GM12878 (cell line): ENCODE measurements around the gene GINS2. TPM values are rescaled to one million over a fixed set of nuclear protein-coding genes. Genes with fewer than 3 reads are reported as not detected.

Experiments used
- ATAC-seq: fragments of 200-7000 bp; cut with Tn5 transposase; 3 replicates; pipeline ENCODE4 v1.9.1; 2020; ENCODE audit warnings: mild to moderate bottlenecking, moderate library complexity
- BruUV-seq: library from RNA; stranded (reverse); fragments of 400-500 nt; replicated peaks from 2 replicates; lab custom pipeline; 2021; lab: Mats Ljungman, UMichigan
- CTCF ChIA-PET: fragments of 300-600 bp; sonication (Branson Sonifier 250); formaldehyde crosslinking; extraction: SDS; loops from one replicate; lab custom pipeline; 2021; ENCODE audit warnings: inconsistent platforms; lab: Yijun Ruan, JAX
- POLR2A ChIA-PET: fragments of 350-600 bp; formaldehyde crosslinking; extraction: SDS; loops from one replicate; lab custom pipeline; 2021; ENCODE audit warnings: inconsistent platforms; lab: Charles Lee
- RAD21 ChIA-PET: fragments of 300-600 bp; sonication (Branson Sonifier 250); formaldehyde crosslinking; loops from one replicate; lab custom pipeline; 2023; ENCODE audit warnings: antibody characterized with exemption; ENCODE audit not compliant: unreplicated experiment; lab: Charles Lee
- SMC1A ChIA-PET: fragments of 300-600 bp; sonication (Branson Sonifier 250); formaldehyde crosslinking; loops from one replicate; lab custom pipeline; 2023; ENCODE audit not compliant: unreplicated experiment, uncharacterized antibody; lab: Charles Lee
- DNase-seq: peaks from one replicate; pipeline ENCODE4 v3.0.0-alpha.2; 2011; ENCODE audit warnings: low read depth, low spot score
- FAIRE-seq: peaks from 3 replicates; lab custom pipeline; 2011; peaks lifted over from hg19 to GRCh38; lab: Jason Lieb, UNC
- H2AFZ ChIP-seq: 2 replicates; pipeline ENCODE4 v1.6.0; 2011; ENCODE audit warnings: low read depth, low read length, control low read depth; ENCODE audit not compliant: control insufficient read depth
- H3K27ac ChIP-seq: 2 replicates; pipeline ENCODE4 v1.5.1; 2011; ENCODE audit warnings: control low read depth; ENCODE audit not compliant: control insufficient read depth, insufficient read depth
- H3K27me3 ChIP-seq, 2 experiments: replicated peaks in 1 of 2; 2 replicates each; pipeline versions ENCODE4 v1.6.0 to v1.6.1; 2011; ENCODE audit warnings: low read length in 1 of 2; ENCODE audit not compliant: control insufficient read depth in 2 of 2, insufficient read depth in 2 of 2
- H3K36me3 ChIP-seq, 2 experiments: 2 replicates each; pipeline ENCODE4 v1.5.1; 2011; ENCODE audit warnings: low read length in 1 of 2; ENCODE audit not compliant: control insufficient read depth in 2 of 2, insufficient read depth in 2 of 2
- H3K4me1 ChIP-seq: 2 replicates; pipeline ENCODE4 v1.6.1; 2011; ENCODE audit warnings: mild to moderate bottlenecking, low read length, moderate library complexity, mixed read lengths; ENCODE audit not compliant: control insufficient read depth, insufficient read depth
- H3K4me2 ChIP-seq: 2 replicates; pipeline ENCODE4 v1.6.0; 2011; ENCODE audit warnings: control low read depth; ENCODE audit not compliant: control insufficient read depth, insufficient read depth
- H3K4me3 ChIP-seq: fragments of 200-600 bp; sonication (generic); 2 replicates; pipeline ENCODE4 v1.5.1; 2016
- H3K79me2 ChIP-seq: 2 replicates; pipeline ENCODE4 v1.6.0; 2011; ENCODE audit warnings: low read length; ENCODE audit not compliant: control insufficient read depth, insufficient read depth
- H3K9ac ChIP-seq: 2 replicates; pipeline ENCODE4 v1.8.0; 2011; ENCODE audit warnings: low read length, control low read depth, mixed read lengths; ENCODE audit not compliant: control insufficient read depth, insufficient read depth
- H3K9me3 ChIP-seq: replicated peaks from 3 replicates; pipeline ENCODE4 v1.5.1; 2011; ENCODE audit warnings: mild to moderate bottlenecking, low read length; ENCODE audit not compliant: control insufficient read depth, insufficient read depth
- H4K20me1 ChIP-seq: 2 replicates; pipeline ENCODE4 v1.6.0; 2011; ENCODE audit not compliant: control insufficient read depth, insufficient read depth
- BRCA1 ChIP-seq: IDR thresholded peaks from 2 replicates; pipeline ENCODE4 v1.6.1; 2011; ENCODE audit warnings: low read depth, low read length, improper control_type of control experiment
- EP300 ChIP-seq, 2 experiments: fragments of 150-350 bp in 1 of 2; IDR thresholded peaks; 2 replicates each; pipeline ENCODE4 v1.6.1; 2011 to 2012; ENCODE audit warnings: low read depth in 2 of 2, low read length in 2 of 2, borderline replicate concordance in 1 of 2, improper control_type of control experiment in 1 of 2, inconsistent platforms in 1 of 2; ENCODE audit not compliant: control insufficient read depth in 1 of 2
- HDAC2 ChIP-seq: fragments of 200-600 bp; sonication (generic); IDR thresholded peaks from 2 replicates; pipeline ENCODE4 v1.6.1; 2017
- IKZF1 ChIP-seq: fragments of 450-650 bp; conservative IDR thresholded peaks from 2 replicates; pipeline ENCODE4 v1.6.1; 2017; ENCODE audit warnings: antibody characterized with exemption, mild to moderate bottlenecking
- NFIC ChIP-seq: IDR thresholded peaks from 2 replicates; pipeline ENCODE4 v1.6.1; 2012; ENCODE audit warnings: low read depth, mild to moderate bottlenecking, inconsistent platforms, low read length, moderate library complexity
- RELA ChIP-seq: fragments of 450-650 bp; IDR thresholded peaks from 2 replicates; pipeline ENCODE4 v1.8.0; 2014; ENCODE audit warnings: borderline replicate concordance; ENCODE audit not compliant: partially characterized antibody
- STAT1 ChIP-seq: fragments of 450-650 bp; conservative IDR thresholded peaks from 2 replicates; pipeline ENCODE4 v1.6.1; 2014; ENCODE audit warnings: antibody characterized with exemption, mild to moderate bottlenecking
- ZNF274 ChIP-seq: IDR thresholded peaks from one replicate; pipeline ENCODE4 v1.8.0; 2011; ENCODE audit not compliant: insufficient read length, insufficient read depth
- WGBS: methylation state at CpG from one replicate; pipeline ENCODE4 v1.1.6; 2016; ENCODE audit warnings: low lambda C conversion rate; ENCODE audit not compliant: insufficient replicate concordance, insufficient coverage; ENCODE audit errors: missing lambda C conversion rate; 5-methylcytosine and 5-hydroxymethylcytosine counted together
- in situ Hi-C: fragments of 300-500 bp; cut with MboI; formaldehyde crosslinking; loops from 9 replicates; pipeline ENCODE4 v1.14.3; 2018; ENCODE audit warnings: mixed read lengths
- intact Hi-C: fragments of 100-400 bp; cut with micrococcal nuclease; formaldehyde crosslinking; loops from one replicate; pipeline ENCODE4 v1.14.2; 2022; ENCODE audit not compliant: unreplicated experiment
- polyA plus RNA-seq, 11 experiments: library from polyadenylated mRNA; depleted of rRNA in 4 of 11; unstranded in 6 of 11; stranded (reverse) in 5 of 11; fragments of >200 nt; fragmentation: Nextera tagmentation in 4 of 11; fragmentation: Illumina TruSeq in 1 of 11; extraction: Ambion mirVana in 4 of 11; extraction: Trizol in 1 of 11; gene quantifications; 1 replicate in 1 of 11; 2 replicates in 10 of 11; pipeline versions ENCODE4 v1.2.1 to v1.2.3, GENCODE V29; 2011 to 2016; ENCODE audit warnings: inconsistent platforms in 2 of 11, missing spikeins in 2 of 11, low read depth in 1 of 11
- total RNA-seq, 4 experiments: library from RNA; depleted of rRNA in 3 of 4; stranded (reverse); fragments of >200 nt in 3 of 4; fragmentation: Illumina TruSeq in 1 of 4; extraction: Trizol in 1 of 4; gene quantifications; 2 replicates each; pipeline versions ENCODE4 v1.2.1 to v1.2.3, GENCODE V29; 2013 to 2021

The GINS2 gene
- total and polyA plus RNA-seq, 10 of the 15 experiments (the other 5 are each of a cell fraction or from before 2014, with no cell fraction given) = 42.7 to 90.8 (median 57.0) TPM

DNA sequence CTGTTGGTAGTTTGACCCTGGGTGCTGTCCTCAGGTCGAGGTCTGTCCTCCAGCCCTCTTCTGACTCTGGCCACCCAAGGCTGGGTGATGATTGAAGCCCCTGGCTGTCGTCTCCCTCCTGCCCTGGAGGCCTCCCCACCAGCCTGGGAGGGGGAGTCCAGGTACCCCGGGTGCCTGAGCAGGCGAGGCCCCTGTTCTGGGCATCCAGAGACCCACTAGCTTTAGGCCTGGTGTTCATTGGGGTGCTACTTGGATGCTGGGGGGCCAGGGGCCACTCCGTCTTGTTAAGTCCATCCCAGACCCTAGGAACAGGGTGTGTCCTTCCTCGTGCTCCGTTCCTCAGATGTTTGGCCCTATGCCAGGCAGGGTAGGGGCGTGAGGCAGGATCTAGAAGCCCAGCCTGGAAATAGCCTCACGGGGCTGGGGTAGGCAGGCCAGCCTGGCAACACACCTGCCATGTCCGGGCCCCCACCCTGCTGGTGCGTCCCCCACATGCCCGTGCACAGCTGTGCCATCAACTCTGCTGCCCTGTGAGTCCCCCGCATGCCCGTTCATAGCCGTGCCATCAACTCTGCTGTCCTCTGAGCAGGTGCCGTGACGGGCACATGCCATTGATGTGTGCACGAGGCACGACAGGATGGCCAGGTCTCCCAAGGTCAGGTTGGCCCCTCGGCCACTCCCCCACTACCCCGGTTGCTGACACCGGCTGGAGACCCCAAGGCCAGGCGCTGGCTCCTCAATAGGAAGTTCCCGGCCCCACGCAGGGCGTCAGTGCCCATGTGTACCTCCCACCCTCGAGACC lies 36.9 kb downstream of the GINS2 start:
- ChIA-PET CTCF (no interaction called here), SMC1A (no interaction called here), POLR2A (no interaction called here), RAD21 (no interaction called here)
- no peaks in the 10 kb centered on the region for H3K4me1 ChIP-seq
- H3K27ac ChIP-seq = no peak overlapping the region
- TF ChIP-seq STAT1 (no peak), NFIC (no peak), IKZF1 (no peak), EP300 (IDR thresholded peaks at IDR 0.05; ENCODE audit: borderline replicate concordance in 1 of 2, control insufficient read depth in 1 of 2, low read depth in 2 of 2, low read length in 2 of 2) (no peak), BRCA1 (no peak), HDAC2 (no peak), RELA (no peak), ZNF274 (no peak)
- in situ Hi-C loops = no loop called here
- FAIRE-seq = no peak
- DNase-seq = no peak
- BruUV-seq = no TSS peak
- H2AFZ ChIP-seq = no peak overlapping the region
- H3K79me2 ChIP-seq = no peaks in the 10 kb centered on the region
- WGBS = 83% methylated on average over 23 of the region's 27 CpGs
- intact Hi-C loops = no loop called here
- H3K27me3 ChIP-seq = no peaks in the 10 kb centered on the region
- H3K36me3 ChIP-seq = peaks cover 2 to 44% of the 10 kb centered on the region in 2 experiments; a peak in 3 of 4 replicates
- no peak overlapping the region for H3K4me3 ChIP-seq
- H4K20me1 ChIP-seq = no peaks in the 10 kb centered on the region; the same call in 1 of the 2 replicates
- no peak overlapping the region for H3K4me2 ChIP-seq
- no peak; the same call in 2 of the 3 replicates for ATAC-seq
- no peaks in the 10 kb centered on the region for H3K9me3 ChIP-seq
- H3K9ac ChIP-seq = no peak overlapping the region
